Nephron (organoid): ENCODE data around the gene CARD11.

ENCODE experiments used
- H3K27ac Mint-ChIP-seq, 3 experiments: 2 replicates each; pipeline ENCODE4 v1.8.0; 2020; ENCODE audit warnings: mixed read lengths in 3 of 3, mild to moderate bottlenecking in 2 of 3, moderate library complexity in 1 of 3
- H3K27me3 Mint-ChIP-seq: 2 replicates; pipeline ENCODE4 v1.8.0; 2021; ENCODE audit warnings: low read depth, mild to moderate bottlenecking, moderate library complexity, mixed read lengths
- H3K36me3 Mint-ChIP-seq: 2 replicates; pipeline ENCODE4 v1.8.0; 2020; ENCODE audit warnings: low read depth, mixed read lengths
- H3K4me1 Mint-ChIP-seq: 2 replicates; pipeline ENCODE4 v1.8.0; 2020; ENCODE audit warnings: mixed read lengths
- H3K4me3 Mint-ChIP-seq, 3 experiments: 2 replicates each; pipeline ENCODE4 v1.8.0; 2020; ENCODE audit warnings: mild to moderate bottlenecking in 3 of 3, mixed read lengths in 3 of 3, moderate library complexity in 2 of 3
- H3K9me3 Mint-ChIP-seq: 2 replicates; pipeline ENCODE4 v1.8.0; 2020; ENCODE audit warnings: mixed read lengths
- TF ChIP-seq, protein P1 (sequence below), 3 experiments: fragments of 200-600 bp; sonication (generic); IDR thresholded peaks; one replicate each; pipeline ENCODE4 v1.5.0; 2021; ENCODE audit warnings: antibody characterized with exemption in 3 of 3; ENCODE audit not compliant: unreplicated experiment in 3 of 3

Gene CARD11

DNA sequence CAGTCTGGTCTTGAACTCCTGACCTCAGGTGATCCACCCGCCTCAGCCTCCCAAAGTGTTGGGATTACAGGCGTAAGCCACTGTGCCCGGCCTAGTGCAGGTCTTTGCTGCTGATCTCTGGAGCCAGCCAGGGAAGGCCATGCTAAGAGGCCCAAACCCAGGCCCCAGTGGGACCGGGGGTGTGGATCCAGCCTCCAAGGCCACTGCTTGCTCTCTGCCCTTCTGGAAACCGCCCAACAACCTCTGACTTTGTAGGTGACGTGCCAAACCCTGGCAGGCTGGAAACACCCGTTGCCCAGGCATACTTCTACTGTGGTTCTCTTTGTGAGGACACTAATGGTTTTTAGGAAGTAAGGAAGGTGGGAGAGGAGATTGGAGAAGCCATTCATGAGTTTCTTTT is 116.1 kb downstream of the CARD11 start:
- peaks cover 32% of the 10 kb centered on the region for H3K27me3 Mint-ChIP-seq
- TF ChIP-seq, protein P1, sequence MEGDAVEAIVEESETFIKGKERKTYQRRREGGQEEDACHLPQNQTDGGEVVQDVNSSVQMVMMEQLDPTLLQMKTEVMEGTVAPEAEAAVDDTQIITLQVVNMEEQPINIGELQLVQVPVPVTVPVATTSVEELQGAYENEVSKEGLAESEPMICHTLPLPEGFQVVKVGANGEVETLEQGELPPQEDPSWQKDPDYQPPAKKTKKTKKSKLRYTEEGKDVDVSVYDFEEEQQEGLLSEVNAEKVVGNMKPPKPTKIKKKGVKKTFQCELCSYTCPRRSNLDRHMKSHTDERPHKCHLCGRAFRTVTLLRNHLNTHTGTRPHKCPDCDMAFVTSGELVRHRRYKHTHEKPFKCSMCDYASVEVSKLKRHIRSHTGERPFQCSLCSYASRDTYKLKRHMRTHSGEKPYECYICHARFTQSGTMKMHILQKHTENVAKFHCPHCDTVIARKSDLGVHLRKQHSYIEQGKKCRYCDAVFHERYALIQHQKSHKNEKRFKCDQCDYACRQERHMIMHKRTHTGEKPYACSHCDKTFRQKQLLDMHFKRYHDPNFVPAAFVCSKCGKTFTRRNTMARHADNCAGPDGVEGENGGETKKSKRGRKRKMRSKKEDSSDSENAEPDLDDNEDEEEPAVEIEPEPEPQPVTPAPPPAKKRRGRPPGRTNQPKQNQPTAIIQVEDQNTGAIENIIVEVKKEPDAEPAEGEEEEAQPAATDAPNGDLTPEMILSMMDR (IDR thresholded peaks at IDR 0.05; ENCODE audit: unreplicated experiment in 3 of 3): no peak
- H3K36me3 Mint-ChIP-seq: no peaks in the 10 kb centered on the region
- H3K9me3 Mint-ChIP-seq: no peaks in the 10 kb centered on the region
- H3K4me1 Mint-ChIP-seq: peaks cover 12% of the 10 kb centered on the region
- no peak overlapping the region for H3K4me3 Mint-ChIP-seq
- H3K27ac Mint-ChIP-seq: no peak overlapping the region

DNA sequence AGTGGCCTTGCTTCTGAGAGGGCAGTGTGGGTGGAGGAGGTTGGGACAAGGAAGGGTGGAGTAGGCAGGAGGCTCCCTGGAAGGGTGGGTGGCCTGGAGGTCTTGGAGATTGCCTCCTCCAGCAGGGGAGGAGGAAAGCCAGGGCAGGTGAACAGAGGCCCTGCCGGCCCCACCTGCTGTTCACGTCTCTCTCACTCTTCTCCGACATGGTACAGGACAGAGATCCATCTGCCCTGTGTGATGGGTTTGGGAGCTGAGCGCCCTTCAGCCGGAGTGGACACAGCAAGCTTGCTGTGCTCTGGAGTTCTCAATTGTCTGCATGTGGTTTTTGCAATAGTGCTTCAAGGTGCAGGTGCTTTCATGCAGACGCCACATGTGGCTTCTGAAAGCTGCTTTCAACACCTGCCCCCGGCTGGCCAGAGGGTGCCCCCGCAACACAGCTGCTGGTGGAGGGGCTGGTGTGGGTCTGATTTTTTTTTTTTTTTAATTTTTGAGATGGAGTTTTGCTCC is 116.7 kb downstream of the CARD11 start:
- no peak overlapping the region for H3K27ac Mint-ChIP-seq
- TF ChIP-seq, protein P1 (IDR thresholded peaks at IDR 0.05; ENCODE audit: unreplicated experiment in 3 of 3): no peak
- H3K9me3 Mint-ChIP-seq: no peaks in the 10 kb centered on the region
- no peak overlapping the region for H3K4me3 Mint-ChIP-seq
- peaks cover 7% of the 10 kb centered on the region for H3K4me1 Mint-ChIP-seq
- peaks cover 27% of the 10 kb centered on the region for H3K27me3 Mint-ChIP-seq
- H3K36me3 Mint-ChIP-seq: no peaks in the 10 kb centered on the region

DNA sequence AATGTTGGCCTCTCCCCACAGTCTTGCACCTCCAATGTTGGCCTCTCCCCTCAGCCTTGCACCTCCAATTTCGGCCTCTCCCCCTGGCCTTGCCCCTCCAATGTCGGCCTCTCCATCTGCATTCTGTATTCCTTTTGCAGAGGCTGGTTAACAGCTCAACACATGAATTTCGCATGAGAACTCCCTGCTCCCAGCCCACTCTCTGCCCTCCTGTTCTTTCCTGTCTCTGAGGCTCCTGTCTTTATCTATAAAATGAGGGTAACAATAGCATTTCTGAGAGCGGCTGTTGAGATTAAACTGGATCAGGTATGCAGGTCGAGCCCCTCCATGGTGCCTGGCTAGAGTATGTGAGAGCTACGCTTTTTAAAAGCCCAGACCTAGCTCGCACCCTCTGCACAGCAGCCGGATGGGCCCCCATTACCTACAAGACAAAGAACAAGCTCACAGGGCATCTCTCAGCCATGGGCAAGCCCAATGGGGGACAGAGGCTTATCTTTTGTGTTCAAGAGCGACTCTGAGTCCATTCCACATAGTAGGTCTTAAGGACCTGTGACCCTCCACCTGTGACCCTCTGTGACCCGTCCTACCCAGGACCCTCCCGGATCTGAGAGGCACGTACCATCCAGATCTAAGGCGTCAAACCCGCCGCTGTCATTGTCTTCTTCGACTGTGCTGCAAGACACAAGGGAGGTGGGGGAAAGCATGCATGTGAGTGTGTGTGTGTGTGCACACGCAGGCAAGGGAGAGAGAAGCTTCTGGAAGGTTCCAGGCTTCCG is 117.4 kb downstream of the CARD11 start:
- Mint-ChIP-seq H3K4me1 (peaks cover 10% of the 10 kb centered on the region), H3K36me3 (no peaks in the 10 kb centered on the region), H3K4me3 (no peak overlapping the region), H3K27me3 (peaks cover 24% of the 10 kb centered on the region), H3K27ac (peak overlapping the region in 1 of 3 experiments; percentile 27), H3K9me3 (no peaks in the 10 kb centered on the region)
- TF ChIP-seq, protein P1 (IDR thresholded peaks at IDR 0.05; ENCODE audit: unreplicated experiment in 3 of 3): no peak

DNA sequence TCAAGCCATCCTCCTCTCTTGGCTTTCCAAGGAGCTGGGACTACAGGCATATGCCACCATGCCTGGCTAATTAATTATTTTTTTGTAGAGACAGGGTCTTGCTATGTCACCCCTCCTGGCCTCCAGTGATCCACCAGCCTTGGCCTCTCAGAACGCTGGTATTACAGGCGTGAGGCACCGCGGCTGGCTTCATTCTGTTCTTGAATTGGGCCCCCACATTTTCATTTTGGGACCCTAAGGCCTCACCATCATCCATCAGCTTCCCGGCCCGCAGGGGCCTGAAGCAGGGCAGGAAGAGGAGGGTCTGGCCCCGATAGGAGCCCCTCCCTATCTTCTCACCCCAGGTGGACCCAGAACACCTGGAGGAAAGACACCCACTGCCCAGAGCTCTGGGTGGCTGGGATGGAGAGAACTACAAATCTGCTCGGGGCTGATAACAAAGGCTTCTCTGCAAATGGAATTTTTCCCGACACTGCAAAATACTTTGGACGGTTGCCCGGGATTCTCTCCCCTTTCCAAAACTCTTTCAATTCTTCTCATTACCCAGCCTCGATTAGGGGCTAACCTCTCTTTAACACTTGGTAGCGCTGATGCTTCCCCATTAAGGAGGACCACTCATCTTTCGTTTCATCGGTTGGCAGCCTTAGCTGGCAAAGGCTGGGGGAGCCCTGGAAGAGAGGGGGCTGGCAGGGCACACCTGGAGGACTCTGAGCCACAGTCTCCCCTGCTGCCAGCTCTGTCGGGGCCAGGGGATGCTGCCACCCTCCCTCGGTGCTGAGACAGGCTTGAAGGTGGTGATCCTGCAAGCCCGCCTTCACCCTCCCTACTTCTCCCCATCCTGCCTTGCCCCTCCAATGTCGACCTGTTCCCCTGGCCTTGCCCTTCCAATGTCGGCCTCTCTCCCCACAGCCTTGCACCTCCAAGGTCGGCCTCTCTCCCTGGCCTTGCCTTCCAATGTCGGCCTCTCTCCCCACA is 118.5 kb downstream of the CARD11 start:
- Mint-ChIP-seq H3K9me3 (peaks cover 6% of the 10 kb centered on the region), H3K36me3 (no peaks in the 10 kb centered on the region), H3K27ac (peak overlapping the region in 1 of 3 experiments; percentile 66), H3K4me1 (peaks cover 12% of the 10 kb centered on the region), H3K27me3 (peaks cover 26% of the 10 kb centered on the region), H3K4me3 (no peak overlapping the region)
- TF ChIP-seq, protein P1 (IDR thresholded peaks at IDR 0.05; ENCODE audit: unreplicated experiment in 3 of 3): no peak

DNA sequence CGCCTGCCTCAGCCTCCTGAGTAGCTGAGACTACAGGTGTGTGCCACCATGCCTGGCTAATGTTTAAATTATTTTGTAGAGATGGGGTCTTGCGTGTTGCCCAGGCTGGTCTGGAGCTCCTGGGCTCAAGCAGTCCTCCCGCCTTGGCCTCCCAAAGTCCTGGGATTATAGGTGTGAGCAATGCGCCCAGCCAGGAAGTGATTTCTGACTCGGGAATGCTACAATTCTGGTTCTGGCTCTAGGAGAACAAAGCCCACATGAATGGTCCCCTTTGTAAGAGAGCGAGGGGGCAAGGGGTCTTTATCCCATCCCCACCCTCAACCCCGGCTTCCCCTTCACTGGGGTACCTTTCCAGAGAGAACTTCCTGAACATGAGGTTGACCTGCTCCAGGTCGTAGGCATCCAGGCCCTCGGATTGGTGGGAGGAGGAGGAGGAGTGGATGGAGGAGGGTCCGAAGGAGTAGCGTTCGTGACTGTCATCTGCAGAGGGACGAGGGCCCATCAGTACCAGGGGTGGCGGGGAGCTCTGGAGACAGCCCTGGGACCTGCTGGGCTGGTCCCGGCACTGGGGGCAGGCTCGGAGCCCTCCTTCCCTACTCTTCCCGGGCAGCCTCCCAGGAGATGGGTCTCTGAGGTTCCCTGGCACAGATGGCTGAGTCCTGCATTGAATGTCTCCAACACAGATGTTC is 119.6 kb downstream of the CARD11 start:
- Mint-ChIP-seq H3K4me1 (peaks cover 12% of the 10 kb centered on the region), H3K9me3 (peaks cover 9% of the 10 kb centered on the region), H3K27ac (no peak overlapping the region), H3K4me3 (no peak overlapping the region), H3K27me3 (peaks cover 31% of the 10 kb centered on the region), H3K36me3 (no peaks in the 10 kb centered on the region)
- TF ChIP-seq, protein P1 (IDR thresholded peaks at IDR 0.05; ENCODE audit: unreplicated experiment in 3 of 3): no peak
